ENCODE results near the gene PSMB3.
A peak's percentile ranks its signal among the peaks of the same experiment; 100 is the strongest.
"Not testable (repeated sequence)": the region's sequence is repeated elsewhere in the genome, so short reads cannot be mapped to it uniquely, and the experiment has no call there.

The PSMB3 gene

DNA sequence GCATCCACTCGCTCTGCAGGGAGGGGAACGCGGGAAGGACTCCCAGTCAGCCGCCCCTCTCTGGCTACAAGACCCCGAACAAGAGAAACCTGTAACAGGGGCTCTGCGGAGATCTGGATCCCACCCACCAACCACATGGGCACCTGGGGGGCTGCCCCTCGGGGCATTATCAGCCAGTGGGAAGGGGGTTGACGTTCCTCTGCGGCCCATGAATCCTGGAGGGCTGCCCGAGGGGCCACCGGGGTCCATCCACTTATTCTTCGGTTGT lies 2.6 kb upstream of the PSMB3 start:
- DNase-seq = no peak

DNA sequence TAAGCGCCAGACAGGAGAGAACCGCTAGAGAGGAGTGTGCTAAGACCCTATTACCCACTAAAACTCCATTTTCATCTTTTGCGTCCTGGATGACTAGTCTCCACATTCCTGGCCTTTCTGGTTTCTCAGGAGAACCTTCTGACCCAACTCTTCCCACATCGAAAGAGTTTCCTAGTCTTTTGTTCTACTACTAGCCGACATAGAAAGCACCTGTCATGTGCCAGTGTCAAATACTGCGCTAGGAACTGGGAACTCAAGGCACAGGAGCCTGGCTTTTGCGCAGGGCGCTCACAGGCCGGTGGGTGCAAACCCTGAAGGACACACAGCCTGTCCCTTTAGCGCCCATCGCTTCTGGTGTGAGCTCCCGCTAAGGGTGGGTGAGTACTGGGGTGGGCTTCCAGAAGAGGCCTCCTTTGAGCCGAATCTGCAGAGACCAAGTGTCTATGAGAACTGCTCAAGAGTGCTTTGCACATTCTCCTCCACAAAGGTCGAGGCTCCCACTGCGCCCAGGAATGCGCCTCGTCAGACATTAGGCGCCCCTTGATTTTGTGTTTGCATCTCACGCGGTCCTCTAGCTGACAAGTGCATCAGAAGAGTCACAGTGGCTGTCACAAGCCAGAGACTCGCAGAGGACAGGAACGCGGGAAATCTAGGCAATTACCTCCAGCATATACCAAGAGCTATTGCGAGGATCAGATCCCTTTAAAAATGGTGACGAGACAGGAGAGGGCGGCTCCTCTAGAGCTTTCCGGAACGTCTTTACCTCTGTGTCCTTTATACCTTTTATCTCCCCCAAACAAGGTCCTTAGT lies 2.0 kb upstream of the PSMB3 start:
- DNase-seq = no peak

DNA sequence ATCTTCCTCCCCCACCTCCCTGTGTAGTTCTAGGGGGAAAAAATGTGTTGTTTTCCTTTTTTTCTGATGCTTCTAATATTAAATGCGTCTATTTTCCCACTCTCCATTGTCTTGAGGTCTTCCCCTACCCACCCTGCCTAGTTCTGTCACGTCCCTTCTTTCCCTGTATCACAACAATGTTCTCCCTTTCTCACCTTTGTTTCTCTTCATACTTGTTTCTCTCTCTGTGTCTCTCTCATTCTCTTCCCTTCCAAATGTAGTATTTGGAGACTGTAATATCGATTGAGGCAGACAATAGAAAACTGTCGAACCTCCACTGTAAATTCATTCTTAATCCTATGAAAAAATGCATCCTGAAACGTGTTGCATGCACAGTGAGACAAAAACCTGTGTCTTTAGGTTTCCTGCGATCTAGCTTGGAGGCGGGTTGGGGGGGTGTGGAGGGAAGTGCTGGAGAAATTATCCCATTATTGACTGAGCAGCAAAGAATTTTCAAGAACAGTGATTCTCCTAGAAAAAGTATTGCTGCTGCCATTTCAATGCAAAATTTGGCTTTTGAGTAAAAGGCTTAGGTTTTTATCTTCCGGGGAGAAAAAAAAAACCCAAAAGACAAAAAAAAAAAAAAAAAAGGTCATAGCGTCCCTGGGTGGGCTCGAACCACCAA lies 1.3 kb upstream of the PSMB3 start:
- no peak for DNase-seq

- no peak for DNase-seq
Measured at GRCh38 chr17:38751808-38752307, 683 bp upstream of the PSMB3 start.

GRCh38 chr17:38753071-38753506 lies 548 bp downstream of the PSMB3 start:
- DNase-seq = no peak

DNA sequence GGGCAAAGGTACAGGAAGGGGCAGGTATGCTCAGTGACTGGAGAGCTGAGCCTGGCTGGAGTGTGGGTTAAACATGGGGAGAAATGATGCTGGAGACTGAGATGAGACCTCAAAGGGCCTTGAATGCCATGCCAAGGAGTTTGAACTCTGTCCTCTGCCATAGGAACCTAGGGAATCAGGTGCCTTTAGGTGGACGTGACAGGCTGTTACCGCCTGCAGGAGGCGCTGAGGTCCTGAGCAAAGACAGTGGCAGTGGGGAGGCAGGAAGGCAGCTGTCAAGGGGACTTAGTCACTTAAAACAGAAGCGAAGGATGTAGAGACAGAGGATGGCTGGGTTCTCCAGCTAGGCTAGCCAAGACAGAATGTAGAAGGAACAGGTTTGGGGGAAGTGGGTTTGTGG lies 9.1 kb downstream of the PSMB3 start:
- no peak for DNase-seq

DNA sequence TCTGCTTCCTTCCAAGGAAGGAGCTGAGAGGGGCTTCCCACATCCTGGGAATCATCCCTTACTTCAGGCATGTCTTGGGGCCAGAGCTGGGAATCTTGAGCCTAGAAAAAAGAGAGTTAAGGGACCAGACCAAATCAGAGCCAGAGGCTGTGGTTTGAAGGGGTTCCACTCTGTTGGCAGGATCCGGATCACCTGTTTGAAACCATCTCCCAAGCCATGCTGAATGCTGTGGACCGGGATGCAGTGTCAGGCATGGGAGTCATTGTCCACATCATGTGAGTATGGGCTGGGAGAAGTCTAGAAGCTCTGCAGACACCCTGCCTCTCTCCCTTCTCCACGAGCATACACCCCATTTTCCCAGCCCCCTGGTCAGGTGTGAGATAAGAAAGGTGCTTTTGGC lies 9.7 kb downstream of the PSMB3 start:
- DNase-seq = no peak

- DNase-seq = no peak
Measured at GRCh38 chr17:38766341-38766740, 13.8 kb downstream of the PSMB3 start.

GRCh38 chr17:38768417-38768816 lies 15.9 kb downstream of the PSMB3 start:
- DNase-seq = no peak

- no peak for DNase-seq
Measured at GRCh38 chr17:38773258-38773657, 20.7 kb downstream of the PSMB3 start.

DNA sequence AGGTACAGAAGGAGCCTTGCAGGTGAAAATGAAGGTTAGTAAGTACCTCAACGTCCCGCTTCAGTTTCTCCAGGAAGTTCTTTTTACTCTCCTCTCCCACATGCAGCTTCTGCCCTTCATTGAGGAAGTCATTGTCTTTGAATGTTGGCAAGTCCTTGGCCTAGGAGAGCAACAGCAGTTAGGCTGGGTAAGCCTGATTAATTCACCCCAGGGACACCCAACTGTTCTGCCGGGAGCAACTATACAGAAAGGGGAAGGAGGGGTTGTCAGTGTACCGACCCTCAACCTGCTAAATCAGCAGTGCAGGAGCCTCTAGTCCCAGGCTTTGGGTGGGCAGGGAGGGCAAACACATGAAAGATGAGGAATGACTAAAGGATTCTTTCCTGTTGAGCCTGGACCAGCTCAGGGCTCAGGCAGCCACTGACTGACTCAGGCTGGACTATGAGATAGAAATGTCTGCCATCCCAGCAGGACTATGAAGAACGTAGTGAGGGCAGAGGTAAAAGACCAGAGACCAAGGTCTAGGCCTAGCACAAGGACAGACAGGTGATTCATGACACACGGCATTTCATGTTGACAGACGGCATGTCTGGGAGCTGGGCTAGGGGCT lies 25.2 kb downstream of the PSMB3 start:
- peak; percentile 24 for DNase-seq

DNA sequence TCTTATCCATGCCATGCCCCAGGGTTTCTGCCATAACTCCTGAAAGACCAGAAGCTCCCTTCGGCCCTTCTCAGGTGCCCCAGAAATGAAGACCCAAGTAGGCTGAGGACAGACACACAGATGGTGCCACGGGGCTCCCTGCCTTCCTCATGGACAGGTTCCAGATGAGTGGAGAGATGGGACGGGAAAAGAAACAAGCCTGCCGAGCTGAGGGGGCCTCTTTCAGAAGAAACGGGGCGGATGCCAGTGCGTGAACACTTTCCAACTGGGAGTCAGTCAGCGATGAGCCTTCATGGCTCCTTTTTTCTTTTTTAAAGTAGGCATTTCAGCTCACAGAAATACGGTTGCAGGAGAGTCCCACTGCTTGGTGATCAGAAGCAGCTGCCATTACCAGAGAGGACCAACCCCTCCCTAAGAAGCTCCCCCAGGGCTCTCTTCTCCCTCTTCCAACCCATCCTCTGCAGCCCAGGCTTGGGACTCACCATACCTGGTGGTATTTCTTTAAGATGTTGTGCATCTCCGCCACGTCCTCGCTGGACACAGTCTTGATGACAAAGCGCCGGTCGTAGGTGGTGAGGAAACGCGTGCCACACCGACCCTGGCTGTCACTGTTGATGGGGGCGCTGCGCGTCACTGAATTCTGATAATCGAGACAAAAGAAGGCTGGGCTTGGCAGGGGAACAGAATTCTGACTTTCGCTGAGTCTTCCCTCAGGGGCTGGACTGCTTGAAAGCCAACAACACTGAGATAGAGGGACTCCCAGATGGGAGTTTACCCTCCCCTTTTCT lies 27.6 kb downstream of the PSMB3 start:
- no peak for DNase-seq

DNA sequence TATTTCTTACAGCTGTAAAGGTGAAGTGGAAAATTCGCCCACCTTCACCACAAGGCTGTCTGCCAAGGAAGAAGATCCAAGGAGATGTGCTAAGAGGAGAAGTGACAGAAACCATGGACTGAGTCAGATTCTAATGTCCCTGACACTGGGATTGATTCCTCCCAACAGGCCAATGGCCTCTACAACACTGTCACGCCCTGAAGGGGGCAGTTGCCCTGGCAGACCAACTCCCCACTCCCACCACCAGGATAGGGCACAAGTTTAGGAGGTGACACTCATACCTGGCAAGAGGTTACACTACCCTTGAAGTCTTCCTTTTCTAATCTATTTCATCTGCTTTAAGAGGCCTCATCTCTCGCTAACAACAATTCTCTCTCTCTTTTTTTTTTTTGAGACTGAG lies 30.7 kb downstream of the PSMB3 start:
- no peak for DNase-seq

DNA sequence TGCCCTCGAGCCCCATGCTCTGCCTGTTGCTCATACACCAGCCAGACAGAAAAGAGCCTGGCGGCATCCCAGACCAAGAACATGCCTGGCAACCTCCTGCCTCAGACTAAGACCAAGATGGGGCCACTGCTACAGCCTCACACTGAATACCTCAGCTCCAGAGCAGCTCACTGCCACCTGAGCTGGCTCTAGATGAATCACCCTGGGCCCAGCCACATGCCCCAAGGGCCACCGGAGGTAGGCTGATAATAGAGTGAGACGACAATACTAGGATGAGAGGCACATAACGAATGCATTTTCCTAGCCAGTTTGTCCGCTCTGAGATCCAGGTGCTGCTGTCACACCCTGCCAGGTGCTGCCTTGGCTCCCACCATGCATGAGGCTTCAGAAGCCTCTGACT lies 33.8 kb downstream of the PSMB3 start:
- DNase-seq = no peak

GRCh38 chr17:38787999-38788398 lies 35.5 kb downstream of the PSMB3 start:
- not testable (repeated sequence) for DNase-seq

GRCh38 chr17:38789185-38789584 lies 36.6 kb downstream of the PSMB3 start:
- no peak for DNase-seq

DNA sequence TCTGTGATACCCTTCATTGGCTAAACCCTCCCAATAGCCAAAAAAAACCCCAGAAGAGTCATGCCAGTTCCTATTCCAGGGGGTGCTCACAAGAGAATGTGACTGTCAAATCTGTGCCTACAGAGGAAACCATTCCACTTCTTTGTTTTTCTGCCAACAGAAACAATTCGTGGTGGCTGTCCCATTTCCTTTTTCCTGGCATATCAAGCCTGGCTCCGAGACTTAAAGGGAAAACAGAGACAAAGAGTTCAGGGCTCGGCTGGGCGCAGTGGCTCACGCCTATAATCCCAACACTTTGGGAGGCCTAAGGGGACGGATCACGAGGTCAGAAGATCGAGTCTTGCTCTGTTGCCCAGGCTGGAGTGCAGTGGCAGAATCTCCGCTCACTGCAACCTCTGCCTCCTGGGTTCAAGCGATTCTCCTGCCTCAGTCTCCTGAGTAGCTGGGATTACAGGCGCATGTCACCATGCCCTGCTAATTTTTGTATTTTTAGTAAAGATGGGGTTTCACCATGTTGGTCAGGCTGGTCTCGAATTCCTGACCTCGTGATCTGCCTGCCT lies 37.7 kb downstream of the PSMB3 start:
- not testable (repeated sequence) for DNase-seq

DNA sequence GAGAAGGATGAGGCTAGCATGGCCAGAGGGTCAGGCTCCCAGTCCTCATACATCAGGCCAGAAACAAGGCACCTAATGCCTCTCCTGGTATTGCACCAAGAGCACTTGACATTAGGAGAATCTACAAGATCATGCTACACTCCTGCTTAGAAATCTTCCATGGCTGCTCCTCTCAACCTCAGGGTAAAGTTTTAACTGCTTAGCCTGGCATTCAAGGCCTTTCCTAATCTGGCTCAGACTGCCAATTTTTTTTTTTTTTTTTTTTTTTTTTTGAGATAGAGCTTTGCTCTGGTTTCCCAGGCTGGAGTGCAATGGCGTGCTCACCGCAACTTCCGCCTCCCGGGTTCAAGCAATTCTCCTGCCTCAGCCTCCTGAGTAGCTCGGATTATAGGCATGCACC lies 38.6 kb downstream of the PSMB3 start:
- no peak for DNase-seq

- no peak for DNase-seq
Measured at GRCh38 chr17:38794221-38794620, 41.7 kb downstream of the PSMB3 start.

GRCh38 chr17:38796451-38797157 lies 44.1 kb downstream of the PSMB3 start:
- DNase-seq = no peak

DNA sequence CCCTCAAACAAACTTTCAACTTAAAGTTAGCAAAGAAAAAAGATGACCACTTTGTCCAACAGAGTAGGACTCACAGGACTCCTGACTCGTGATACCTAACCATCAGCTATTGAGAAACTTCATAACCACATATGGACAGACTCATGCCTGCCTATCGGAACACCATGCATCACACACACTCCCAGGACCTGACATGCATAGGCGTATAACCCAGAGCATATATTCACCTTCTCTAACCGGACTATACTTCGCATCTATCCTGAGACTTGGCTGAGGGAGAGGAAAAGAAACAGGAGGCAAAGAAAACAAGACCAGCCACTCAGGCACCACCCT lies 44.6 kb downstream of the PSMB3 start:
- DNase-seq = no peak

DNA sequence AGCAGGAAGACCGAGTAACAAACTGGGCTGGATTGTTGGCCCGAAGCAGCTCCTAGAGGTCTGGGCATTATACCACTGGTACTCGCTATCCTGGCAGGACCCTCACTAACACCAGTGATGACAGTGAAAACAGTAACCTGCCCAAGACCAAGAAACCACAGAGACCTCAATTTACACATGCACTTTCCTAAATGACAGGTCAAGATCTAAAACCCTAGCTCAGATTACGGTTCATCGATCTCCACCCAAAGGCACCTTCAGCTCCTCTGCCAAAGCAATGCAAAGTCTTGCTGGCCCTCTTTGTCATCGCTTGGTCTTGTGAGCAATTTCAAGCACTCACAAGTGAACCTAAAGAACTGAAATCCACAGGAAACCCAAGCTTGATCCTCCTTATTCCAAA lies 45.3 kb downstream of the PSMB3 start:
- no peak for DNase-seq

Measured in 8988T (cell line).